H9 (cell line): ENCODE results near the gene RAB22A. TPM values are rescaled to one million over a fixed set of nuclear protein-coding genes. Genes with fewer than 3 reads are reported as not detected.

Experiments
- DNase-seq: peaks from one replicate; pipeline ENCODE4 v3.0.0-alpha.2; 2017
- H2AFZ ChIP-seq: one replicate; pipeline ENCODE4 v1.6.1; 2013; ENCODE audit warnings: mild to moderate bottlenecking, low read length, control low read depth, moderate library complexity
- H2AK5ac ChIP-seq: 2 replicates; pipeline ENCODE4 v1.6.1; 2013; ENCODE audit warnings: low read length, control low read depth, mixed read lengths; ENCODE audit not compliant: insufficient read length
- H2BK120ac ChIP-seq: one replicate; pipeline ENCODE4 v1.6.1; 2013; ENCODE audit warnings: low read depth, mild to moderate bottlenecking, low read length, control low read depth, inconsistent platforms; ENCODE audit not compliant: poor library complexity, severe bottlenecking
- H2BK12ac ChIP-seq: 2 replicates; pipeline ENCODE4 v1.6.1; 2013; ENCODE audit warnings: low read length, control low read depth, mixed read lengths, low read depth; ENCODE audit not compliant: insufficient read length
- H2BK15ac ChIP-seq: 2 replicates; pipeline ENCODE4 v1.6.1; 2013; ENCODE audit warnings: low read depth, low read length, control low read depth
- H2BK20ac ChIP-seq: one replicate; pipeline ENCODE4 v1.6.1; 2013; ENCODE audit warnings: low read depth, mild to moderate bottlenecking, low read length, control low read depth, inconsistent platforms; ENCODE audit not compliant: poor library complexity, severe bottlenecking
- H2BK5ac ChIP-seq: 2 replicates; pipeline ENCODE4 v1.6.1; 2013; ENCODE audit warnings: low read length, control low read depth, mixed read lengths; ENCODE audit not compliant: insufficient read length
- H3K14ac ChIP-seq: 2 replicates; pipeline ENCODE4 v1.6.1; 2013; ENCODE audit warnings: low read length, control low read depth; ENCODE audit not compliant: insufficient read depth
- H3K18ac ChIP-seq: 2 replicates; pipeline ENCODE4 v1.6.1; 2013; ENCODE audit warnings: low read depth, mild to moderate bottlenecking, mixed read lengths, low read length, control low read depth; ENCODE audit not compliant: insufficient read length
- H3K23ac ChIP-seq: 2 replicates; pipeline ENCODE4 v1.6.1; 2013; ENCODE audit warnings: low read length, control low read depth, mixed read lengths, low read depth; ENCODE audit not compliant: insufficient read length
- H3K23me2 ChIP-seq: 2 replicates; pipeline ENCODE4 v1.6.1; 2013; ENCODE audit warnings: low read depth, mild to moderate bottlenecking, mixed read lengths, low read length, control low read depth; ENCODE audit not compliant: insufficient read length, poor library complexity, severe bottlenecking
- H3K27ac ChIP-seq: 2 replicates; pipeline ENCODE4 v1.5.1; 2013; ENCODE audit warnings: low read length, control low read depth, mixed read lengths, low read depth; ENCODE audit not compliant: insufficient read length
- H3K27me3 ChIP-seq: 2 replicates; pipeline ENCODE4 v1.6.1; 2013; ENCODE audit warnings: low read length, control low read depth, inconsistent platforms; ENCODE audit not compliant: insufficient read depth
- H3K4ac ChIP-seq: 2 replicates; pipeline ENCODE4 v1.6.1; 2013; ENCODE audit warnings: low read depth, mild to moderate bottlenecking, control low read depth, inconsistent platforms, low read length, moderate library complexity
- H3K4me1 ChIP-seq: 2 replicates; pipeline ENCODE4 v1.6.1; 2013; ENCODE audit warnings: low read length, control low read depth, inconsistent platforms; ENCODE audit not compliant: insufficient read depth
- H3K4me2 ChIP-seq: 2 replicates; pipeline ENCODE4 v1.6.1; 2013; ENCODE audit warnings: low read length, control low read depth, mixed read lengths; ENCODE audit not compliant: insufficient read length, insufficient read depth
- H3K56ac ChIP-seq: 2 replicates; pipeline ENCODE4 v1.6.1; 2013; ENCODE audit warnings: low read depth, mild to moderate bottlenecking, mixed read lengths, low read length, control low read depth; ENCODE audit not compliant: insufficient read length
- H3K79me1 ChIP-seq: 2 replicates; pipeline ENCODE4 v1.6.1; 2013; ENCODE audit warnings: low read depth, mild to moderate bottlenecking, moderate library complexity, low read length, control low read depth, inconsistent platforms; ENCODE audit not compliant: insufficient read depth, poor library complexity, severe bottlenecking
- H3K79me2 ChIP-seq: 2 replicates; pipeline ENCODE4 v1.6.1; 2013; ENCODE audit warnings: low read length, control low read depth, inconsistent platforms; ENCODE audit not compliant: insufficient read depth
- H3K9ac ChIP-seq: 2 replicates; pipeline ENCODE4 v1.6.1; 2013; ENCODE audit warnings: low read length, control low read depth, mixed read lengths; ENCODE audit not compliant: insufficient read length; ENCODE audit errors: extremely low read depth
- H3K9me3 ChIP-seq: one replicate; pipeline ENCODE4 v1.6.1; 2013; ENCODE audit warnings: low read depth, low read length, inconsistent platforms; ENCODE audit not compliant: control insufficient read depth
- H3T11ph ChIP-seq: one replicate; pipeline ENCODE4 v1.6.1; 2013; ENCODE audit warnings: mild to moderate bottlenecking, low read length, control low read depth, inconsistent platforms
- H4K20me1 ChIP-seq: one replicate; pipeline ENCODE4 v1.6.1; 2013; ENCODE audit not compliant: control insufficient read depth, insufficient read length, insufficient read depth
- H4K5ac ChIP-seq: 2 replicates; pipeline ENCODE4 v1.6.1; 2013; ENCODE audit warnings: low read depth, mild to moderate bottlenecking, mixed read lengths, low read length, control low read depth; ENCODE audit not compliant: insufficient read length
- H4K8ac ChIP-seq: replicated peaks from 2 replicates; pipeline ENCODE4 v1.6.1; 2013; ENCODE audit warnings: low read length, control low read depth, mixed read lengths, low read depth; ENCODE audit not compliant: insufficient read length
- H4K91ac ChIP-seq: 2 replicates; pipeline ENCODE4 v1.6.1; 2013; ENCODE audit warnings: low read depth, mild to moderate bottlenecking, moderate library complexity, mixed read lengths, low read length, control low read depth; ENCODE audit not compliant: insufficient read length
- H3K27ac Mint-ChIP-seq, 3 experiments: 2 replicates in 2 of 3; 3 replicates in 1 of 3; pipeline ENCODE4 v1.8.0; 2020 to 2021; ENCODE audit warnings: mixed read lengths in 3 of 3, mild to moderate bottlenecking in 1 of 3, moderate library complexity in 1 of 3
- H3K27me3 Mint-ChIP-seq: 2 replicates; pipeline ENCODE4 v1.8.0; 2021; ENCODE audit warnings: low read depth, mild to moderate bottlenecking, moderate library complexity, mixed read lengths
- H3K36me3 Mint-ChIP-seq, 3 experiments: 2 replicates in 2 of 3; 3 replicates in 1 of 3; pipeline ENCODE4 v1.8.0; 2020 to 2021; ENCODE audit warnings: low read depth in 3 of 3, mixed read lengths in 3 of 3; ENCODE audit not compliant: insufficient read depth in 1 of 3
- H3K4me1 Mint-ChIP-seq, 2 experiments: 2 replicates each; pipeline ENCODE4 v1.8.0; 2020; ENCODE audit warnings: mixed read lengths in 2 of 2
- H3K4me3 Mint-ChIP-seq, 2 experiments: 2 replicates in 1 of 2; 3 replicates in 1 of 2; pipeline ENCODE4 v1.8.0; 2020 to 2021; ENCODE audit warnings: mild to moderate bottlenecking in 2 of 2, mixed read lengths in 2 of 2, moderate library complexity in 1 of 2
- H3K9me3 Mint-ChIP-seq, 2 experiments: 2 replicates in 1 of 2; 3 replicates in 1 of 2; pipeline ENCODE4 v1.8.0; 2020; ENCODE audit warnings: mild to moderate bottlenecking in 2 of 2, mixed read lengths in 2 of 2, moderate library complexity in 1 of 2
- WGBS: extraction: QIAGEN DNeasy Blood & Tissue Kit; methylation state at CpG from one replicate; pipeline ENCODE4 v1.1.7; 2013; ENCODE audit warnings: missing lambda C conversion rate, low lambda C conversion rate, mixed read lengths; ENCODE audit not compliant: insufficient read length; ENCODE audit errors: extremely low coverage; 5-methylcytosine and 5-hydroxymethylcytosine counted together
- total RNA-seq: library from RNA; stranded (reverse); gene quantifications from 2 replicates; pipeline ENCODE4 v1.2.1, GENCODE V29; 2021
- TF ChIP-seq, protein P1 (sequence below): fragments of 200-600 bp; sonication (generic); conservative IDR thresholded peaks from 3 replicates; pipeline ENCODE4 v1.8.0; 2021; ENCODE audit warnings: antibody characterized with exemption, mild to moderate bottlenecking

The RAB22A gene
- total RNA-seq, 1 experiment from 2014 or later: 6.3 TPM

DNA sequence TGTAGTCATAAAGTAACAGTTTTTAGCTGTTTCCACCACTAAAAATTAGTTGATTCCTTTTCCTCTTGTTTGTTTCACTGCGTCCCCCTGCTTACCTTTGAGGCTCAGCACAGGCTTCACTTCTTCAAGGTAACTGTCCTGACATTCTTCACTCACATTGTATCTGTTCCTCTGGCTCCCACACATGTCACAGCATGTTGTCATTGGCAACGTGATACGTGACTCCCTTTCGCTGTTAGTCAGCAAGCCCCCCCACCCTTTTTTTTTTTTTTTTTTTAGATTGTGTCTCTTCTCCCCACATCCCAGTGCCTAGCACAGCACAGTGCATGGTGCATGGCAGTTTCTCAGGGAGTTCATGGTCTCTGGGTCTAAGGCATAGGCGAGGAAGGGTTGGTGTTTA is 92.8 kb downstream of the RAB22A start:
- peaks cover 35% of the 10 kb centered on the region; the same call in 1 of the 2 replicates for H3K79me2 ChIP-seq
- H3K56ac ChIP-seq: no peak overlapping the region
- H3K4me2 ChIP-seq: no peak overlapping the region
- Mint-ChIP-seq H3K4me3 (no peak overlapping the region), H3K27ac (no peak overlapping the region), H3K9me3 (no peaks in the 10 kb centered on the region), H3K4me1 (peaks cover 27% of the 10 kb centered on the region in 2 experiments), H3K36me3 (peaks cover 0 to 3% (median 1%) of the 10 kb centered on the region in 3 experiments; a peak in 3 of 7 replicates), H3K27me3 (no peaks in the 10 kb centered on the region)
- no peaks in the 10 kb centered on the region for H3K4me1 ChIP-seq
- H3K27me3 ChIP-seq: no peaks in the 10 kb centered on the region
- H4K5ac ChIP-seq: no peak overlapping the region
- no peaks in the 10 kb centered on the region for H3K79me1 ChIP-seq
- H2BK20ac ChIP-seq: no peak overlapping the region
- TF ChIP-seq, protein P1, sequence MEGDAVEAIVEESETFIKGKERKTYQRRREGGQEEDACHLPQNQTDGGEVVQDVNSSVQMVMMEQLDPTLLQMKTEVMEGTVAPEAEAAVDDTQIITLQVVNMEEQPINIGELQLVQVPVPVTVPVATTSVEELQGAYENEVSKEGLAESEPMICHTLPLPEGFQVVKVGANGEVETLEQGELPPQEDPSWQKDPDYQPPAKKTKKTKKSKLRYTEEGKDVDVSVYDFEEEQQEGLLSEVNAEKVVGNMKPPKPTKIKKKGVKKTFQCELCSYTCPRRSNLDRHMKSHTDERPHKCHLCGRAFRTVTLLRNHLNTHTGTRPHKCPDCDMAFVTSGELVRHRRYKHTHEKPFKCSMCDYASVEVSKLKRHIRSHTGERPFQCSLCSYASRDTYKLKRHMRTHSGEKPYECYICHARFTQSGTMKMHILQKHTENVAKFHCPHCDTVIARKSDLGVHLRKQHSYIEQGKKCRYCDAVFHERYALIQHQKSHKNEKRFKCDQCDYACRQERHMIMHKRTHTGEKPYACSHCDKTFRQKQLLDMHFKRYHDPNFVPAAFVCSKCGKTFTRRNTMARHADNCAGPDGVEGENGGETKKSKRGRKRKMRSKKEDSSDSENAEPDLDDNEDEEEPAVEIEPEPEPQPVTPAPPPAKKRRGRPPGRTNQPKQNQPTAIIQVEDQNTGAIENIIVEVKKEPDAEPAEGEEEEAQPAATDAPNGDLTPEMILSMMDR: no peak
- H2AFZ ChIP-seq: no peak overlapping the region
- H4K20me1 ChIP-seq: no peaks in the 10 kb centered on the region
- H3K27ac ChIP-seq: no peak overlapping the region
- H2BK12ac ChIP-seq: no peak overlapping the region
- no peaks in the 10 kb centered on the region for H3K9me3 ChIP-seq
- H2AK5ac ChIP-seq: no peak overlapping the region
- no peak overlapping the region for H3T11ph ChIP-seq
- no peak overlapping the region for H4K8ac ChIP-seq
- no peak overlapping the region for H2BK120ac ChIP-seq
- no peak overlapping the region for H3K9ac ChIP-seq
- no peak overlapping the region for H3K4ac ChIP-seq
- no peak overlapping the region for H2BK5ac ChIP-seq
- no peak overlapping the region for H2BK15ac ChIP-seq
- H3K23me2 ChIP-seq: no peaks in the 10 kb centered on the region
- DNase-seq: no peak
- no CpG with 5 or more reads among the region's 5 CpGs for WGBS
- no peak overlapping the region for H3K14ac ChIP-seq
- H3K18ac ChIP-seq: no peak overlapping the region
- H4K91ac ChIP-seq: no peak overlapping the region
- no peak overlapping the region for H3K23ac ChIP-seq
